Fibroblast of gingiva (primary cell): ENCODE results near the gene APBA1.
"Not testable (repeated sequence)": the region's sequence is repeated elsewhere in the genome, so short reads cannot be mapped to it uniquely, and the experiment has no call there.

Experiments used
- DNase-seq: peaks from one replicate; pipeline ENCODE4 v3.0.0-alpha.2; 2011; ENCODE audit warnings: low read depth

The APBA1 gene

GRCh38 chr9:69442486-69442885 is 229.7 kb downstream of the APBA1 start:
- no peak for DNase-seq

GRCh38 chr9:69440254-69440955 is 231.8 kb downstream of the APBA1 start:
- DNase-seq, result not testable (repeated sequence)

GRCh38 chr9:69439654-69440053 is 232.5 kb downstream of the APBA1 start:
- DNase-seq, result not testable (repeated sequence)

GRCh38 chr9:69433968-69434367 is 238.2 kb downstream of the APBA1 start:
- no peak for DNase-seq

- no peak for DNase-seq
Measured at GRCh38 chr9:69433392-69433791, 238.8 kb downstream of the APBA1 start.

GRCh38 chr9:69432623-69433022 is 239.5 kb downstream of the APBA1 start:
- DNase-seq, result no peak

- no peak for DNase-seq
Measured at GRCh38 chr9:69431777-69432176, 240.4 kb downstream of the APBA1 start.

- no peak for DNase-seq
Measured at GRCh38 chr9:69431203-69431602, 241.0 kb downstream of the APBA1 start.

GRCh38 chr9:69430206-69430605 is 242.0 kb downstream of the APBA1 start:
- DNase-seq, result no peak

GRCh38 chr9:69429281-69429680 is 242.9 kb downstream of the APBA1 start:
- DNase-seq, result no peak

- no peak for DNase-seq
Measured at GRCh38 chr9:69428017-69428785, 244.0 kb downstream of the APBA1 start.

GRCh38 chr9:69427286-69427685 is 244.9 kb downstream of the APBA1 start:
- no peak for DNase-seq

GRCh38 chr9:69425136-69425801 is 246.9 kb downstream of the APBA1 start:
- no peak for DNase-seq

- DNase-seq, result peak; percentile 45
Measured at GRCh38 chr9:69421908-69422801, 250.0 kb downstream of the APBA1 start.

- no peak for DNase-seq
Measured at GRCh38 chr9:69420611-69421270, 251.4 kb downstream of the APBA1 start.

GRCh38 chr9:69412741-69413150 is 259.4 kb downstream of the APBA1 start:
- peak; percentile 59 for DNase-seq

GRCh38 chr9:69411931-69412740 is 260.0 kb downstream of the APBA1 start:
- no peak for DNase-seq

- DNase-seq, result no peak
Measured at GRCh38 chr9:69411246-69411645, 260.9 kb downstream of the APBA1 start.

GRCh38 chr9:69409936-69410335 is 262.2 kb downstream of the APBA1 start:
- not testable (repeated sequence) for DNase-seq

GRCh38 chr9:69400470-69400869 is 271.7 kb downstream of the APBA1 start:
- no peak for DNase-seq
